Epithelial cell of esophagus (primary cell): ENCODE measurements around the gene TAGAP.
"Not testable (repeated sequence)": the region's sequence is repeated elsewhere in the genome, so short reads cannot be mapped to it uniquely, and the experiment has no call there.

ENCODE experiments used
- DNase-seq: peaks from one replicate; pipeline ENCODE4 v3.0.0; 2010; ENCODE audit warnings: low read depth
- H3K4me3 ChIP-seq: 2 replicates; pipeline ENCODE4 v1.5.1; 2011; ENCODE audit warnings: mild to moderate bottlenecking, low read length, control low read depth
- TF ChIP-seq, protein P1 (sequence below): IDR thresholded peaks from 2 replicates; pipeline ENCODE4 v1.5.1; 2011; ENCODE audit warnings: low read depth, mild to moderate bottlenecking, low read length, control low read depth, inconsistent platforms; ENCODE audit not compliant: insufficient read depth; ENCODE audit errors: missing control alignments

TAGAP gene

DNA sequence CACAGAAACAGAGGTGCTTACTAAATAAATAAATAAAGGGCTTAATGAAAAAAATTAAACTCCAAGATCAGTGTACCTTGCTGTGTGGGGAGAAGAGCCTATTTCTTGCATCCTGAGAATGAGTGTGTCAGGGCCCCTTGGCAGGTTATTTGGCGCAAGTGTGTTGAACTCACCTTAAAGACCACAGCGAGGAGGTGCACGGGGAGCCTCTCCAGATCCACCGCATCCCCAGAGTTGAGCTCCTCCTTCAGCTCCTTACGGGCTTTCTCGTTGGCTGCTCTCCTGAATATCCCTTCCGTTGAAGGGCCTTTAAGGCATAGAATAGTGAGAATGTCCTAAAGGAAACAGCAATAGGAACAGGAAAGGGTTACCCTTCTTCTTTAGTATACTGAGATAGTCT is 3.6 kb downstream of the TAGAP start:
- no peak for DNase-seq
- H3K4me3 ChIP-seq, result no peak overlapping the region
- TF ChIP-seq, protein P1, sequence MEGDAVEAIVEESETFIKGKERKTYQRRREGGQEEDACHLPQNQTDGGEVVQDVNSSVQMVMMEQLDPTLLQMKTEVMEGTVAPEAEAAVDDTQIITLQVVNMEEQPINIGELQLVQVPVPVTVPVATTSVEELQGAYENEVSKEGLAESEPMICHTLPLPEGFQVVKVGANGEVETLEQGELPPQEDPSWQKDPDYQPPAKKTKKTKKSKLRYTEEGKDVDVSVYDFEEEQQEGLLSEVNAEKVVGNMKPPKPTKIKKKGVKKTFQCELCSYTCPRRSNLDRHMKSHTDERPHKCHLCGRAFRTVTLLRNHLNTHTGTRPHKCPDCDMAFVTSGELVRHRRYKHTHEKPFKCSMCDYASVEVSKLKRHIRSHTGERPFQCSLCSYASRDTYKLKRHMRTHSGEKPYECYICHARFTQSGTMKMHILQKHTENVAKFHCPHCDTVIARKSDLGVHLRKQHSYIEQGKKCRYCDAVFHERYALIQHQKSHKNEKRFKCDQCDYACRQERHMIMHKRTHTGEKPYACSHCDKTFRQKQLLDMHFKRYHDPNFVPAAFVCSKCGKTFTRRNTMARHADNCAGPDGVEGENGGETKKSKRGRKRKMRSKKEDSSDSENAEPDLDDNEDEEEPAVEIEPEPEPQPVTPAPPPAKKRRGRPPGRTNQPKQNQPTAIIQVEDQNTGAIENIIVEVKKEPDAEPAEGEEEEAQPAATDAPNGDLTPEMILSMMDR, result no peak

DNA sequence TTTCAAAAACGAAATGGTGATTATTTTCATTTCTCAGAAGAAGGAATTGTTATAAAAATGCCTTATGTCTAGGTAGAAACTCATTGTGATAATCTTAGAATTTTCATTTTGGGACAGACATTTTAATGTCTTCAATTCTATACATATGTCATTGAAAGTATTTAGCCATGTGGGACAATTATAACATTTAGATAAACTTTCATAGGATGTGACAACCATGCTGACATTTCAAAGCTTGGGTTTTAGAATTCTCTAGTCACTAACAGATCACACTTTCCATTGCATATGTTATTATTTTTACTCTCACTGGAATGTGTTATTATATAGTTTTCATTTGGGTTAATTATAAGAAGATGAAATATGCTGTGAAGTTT is 4.9 kb downstream of the TAGAP start:
- no peak overlapping the region for H3K4me3 ChIP-seq
- TF ChIP-seq, protein P1, result no peak
- no peak for DNase-seq

DNA sequence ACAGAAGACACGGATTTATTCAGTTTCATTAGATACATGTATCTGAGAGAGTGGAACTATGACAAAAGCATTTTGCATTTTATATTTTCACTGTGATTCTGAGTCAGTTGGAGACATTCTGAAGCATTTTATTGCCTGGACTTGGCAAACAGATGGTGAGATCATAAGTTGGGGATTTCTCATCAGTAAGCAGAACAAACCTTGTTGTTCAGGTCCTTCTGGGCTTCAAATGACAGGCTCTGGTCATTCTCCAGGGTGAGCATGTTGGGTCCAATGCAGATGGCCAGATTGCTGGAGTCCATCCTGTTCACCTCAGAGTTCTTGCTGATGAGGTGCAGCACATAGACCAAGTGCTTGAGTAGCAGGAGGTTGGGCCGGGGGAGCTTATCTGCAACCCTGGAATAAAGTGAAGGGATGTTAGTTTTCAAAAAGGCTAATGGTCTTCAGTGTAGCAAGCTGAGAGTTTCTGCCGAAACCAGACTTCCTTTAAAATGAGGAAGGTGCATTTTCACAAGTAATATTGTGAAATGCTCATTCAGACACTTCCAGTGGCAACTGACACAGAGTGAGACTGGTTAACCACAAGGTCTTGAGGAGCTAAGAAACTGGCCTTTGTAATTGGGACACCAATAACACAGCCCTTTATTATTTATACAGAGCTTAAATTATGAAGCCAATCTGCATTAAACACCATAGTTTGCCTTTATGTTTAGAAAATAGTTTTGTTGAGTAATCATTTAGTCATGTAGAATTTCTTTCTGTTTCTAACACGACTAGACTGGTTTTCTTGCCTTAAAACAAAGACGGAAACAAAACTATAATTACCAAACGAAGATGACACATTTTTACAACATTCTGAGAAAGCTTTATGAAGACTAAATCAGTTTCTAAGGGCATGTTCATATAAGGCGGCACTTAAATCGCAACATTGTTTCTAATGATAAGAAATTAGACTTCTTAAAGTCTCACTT is 5.6 kb downstream of the TAGAP start:
- TF ChIP-seq, protein P1, result no peak
- H3K4me3 ChIP-seq, result no peak overlapping the region
- DNase-seq, result peak; percentile 95

DNA sequence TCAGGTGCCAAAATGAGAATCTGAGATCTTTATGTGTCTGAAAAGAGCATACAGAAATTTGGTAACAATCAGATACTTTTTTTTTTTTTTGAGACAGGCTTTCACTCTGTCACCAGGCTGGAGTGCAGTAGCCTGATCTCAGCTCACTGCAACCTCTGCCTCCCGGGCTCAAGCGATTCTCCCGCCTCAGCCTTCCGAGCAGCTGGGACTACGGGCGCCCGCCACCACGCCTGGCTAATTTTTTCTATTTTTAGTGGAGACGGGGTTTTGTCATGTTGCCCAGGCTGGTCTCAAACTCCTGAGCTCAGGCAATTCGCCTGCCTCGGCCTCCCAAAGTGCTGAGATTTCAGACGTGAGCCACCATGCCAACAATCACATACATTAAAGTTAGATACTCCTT is 6.5 kb downstream of the TAGAP start:
- H3K4me3 ChIP-seq, result not testable (repeated sequence)

DNA sequence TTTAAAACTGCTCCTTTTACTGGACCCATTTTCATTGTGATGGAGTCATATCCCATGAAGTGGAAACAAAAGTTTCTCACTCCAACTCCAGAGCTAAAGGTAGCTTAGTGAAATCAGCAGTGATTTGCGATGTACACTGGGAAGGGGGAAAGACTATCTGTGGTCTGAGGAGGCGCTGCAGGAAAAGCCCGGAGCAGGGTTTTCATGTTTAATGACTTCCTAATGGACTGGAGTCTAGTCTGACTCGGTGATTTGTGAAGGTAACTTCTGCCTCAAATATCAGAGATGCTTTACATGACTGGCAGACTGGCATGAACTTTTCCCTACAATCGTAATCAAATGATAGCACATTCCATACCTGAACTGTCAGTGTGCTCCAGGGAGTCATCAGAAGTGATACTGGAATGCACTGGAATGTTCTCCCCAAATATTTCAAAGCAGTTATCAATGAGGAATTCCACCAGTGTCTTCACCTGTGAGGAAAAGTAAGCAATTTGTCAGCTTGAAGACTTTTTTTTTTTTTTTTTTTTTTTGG is 7.0 kb downstream of the TAGAP start:
- H3K4me3 ChIP-seq, result no peak overlapping the region
- peak; percentile 61 for DNase-seq
- TF ChIP-seq, protein P1, result no peak

More for the DNA sequence above, 6.5 kb downstream of the TAGAP start:
- DNase-seq, result not testable (repeated sequence)

DNA sequence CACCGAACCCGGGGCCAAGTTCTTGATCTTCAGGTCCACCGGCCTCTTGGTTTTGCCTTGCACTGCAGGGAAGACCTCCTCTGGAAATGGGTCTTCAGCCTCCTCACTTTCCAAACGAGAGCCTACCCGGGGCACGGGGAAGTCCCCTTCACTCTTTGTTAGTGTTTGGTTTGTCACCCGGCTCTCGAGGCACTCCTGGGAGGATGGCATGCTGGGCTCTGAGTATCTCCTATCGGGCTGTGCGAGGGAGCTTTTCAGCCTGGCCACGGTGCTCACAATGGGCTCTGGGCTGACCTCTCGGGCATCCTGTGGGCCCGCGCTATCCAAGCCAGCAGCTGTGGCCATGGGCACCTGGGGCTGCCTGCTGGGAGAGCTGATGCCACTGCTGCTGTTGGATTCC is 8.1 kb downstream of the TAGAP start:
- H3K4me3 ChIP-seq, result no peak overlapping the region
- TF ChIP-seq, protein P1, result no peak
- no peak for DNase-seq

DNA sequence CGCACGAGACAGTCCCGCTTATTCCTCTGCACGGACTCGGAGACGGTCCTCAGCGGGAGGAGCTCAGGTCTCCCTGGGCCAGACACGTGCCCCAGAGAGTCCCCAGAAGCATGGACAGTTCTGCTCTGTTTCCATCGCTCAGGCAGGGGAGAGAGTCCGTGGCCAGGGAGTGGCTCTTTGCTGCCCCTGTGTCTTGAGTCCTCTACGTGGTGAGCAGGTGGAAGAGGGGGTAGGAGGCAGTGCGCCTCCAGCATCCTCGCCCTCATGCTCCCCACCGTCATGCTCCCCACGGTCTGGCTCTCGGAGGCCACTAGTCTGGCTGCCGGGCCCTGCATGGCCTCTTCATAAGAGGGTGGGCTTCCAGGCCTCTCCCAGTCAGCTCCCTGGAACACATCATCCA is 8.9 kb downstream of the TAGAP start:
- DNase-seq, result no peak
- H3K4me3 ChIP-seq, result no peak overlapping the region
- TF ChIP-seq, protein P1, result no peak
